GM18867 (cell line): ENCODE data around the gene RNF227.

Experiments
- ATAC-seq: cut with Tn5 transposase; IDR thresholded peaks from one replicate; pipeline ENCODE4 v1.9.1; 2021; ENCODE audit warnings: mild to moderate bottlenecking, moderate library complexity; ENCODE audit not compliant: unreplicated experiment

The RNF227 gene

GRCh38 chr17:7930841-7931631 is 14.9 kb upstream of the RNF227 start:
- ATAC-seq = no peak

GRCh38 chr17:7929158-7930023 is 13.3 kb upstream of the RNF227 start, which contains the start of gene KCNAB3:
Gene KCNAB3, minus strand, starts transcription at chr17:7929856. Its CDS starts 421 bp downstream, at chr17:7929435.
- no peak for ATAC-seq

- ATAC-seq = no peak
Measured at GRCh38 chr17:7927596-7927995, 11.5 kb upstream of the RNF227 start.

GRCh38 chr17:7922845-7923628 is 6.9 kb upstream of the RNF227 start:
- no peak for ATAC-seq

- ATAC-seq = no peak
Measured at GRCh38 chr17:7922269-7922844, 6.3 kb upstream of the RNF227 start.

GRCh38 chr17:7916808-7917207 is 719 bp upstream of the RNF227 start:
- no peak for ATAC-seq

- no peak for ATAC-seq
Measured at GRCh38 chr17:7916385-7916682, 245 bp upstream of the RNF227 start.

GRCh38 chr17:7915179-7915610 is 894 bp downstream of the RNF227 start:
- peak; percentile 30 for ATAC-seq

- no peak for ATAC-seq
Measured at GRCh38 chr17:7912927-7913524, 3.1 kb downstream of the RNF227 start.

GRCh38 chr17:7911116-7911515 is 5.0 kb downstream of the RNF227 start:
- ATAC-seq = no peak

- ATAC-seq = no peak
Measured at GRCh38 chr17:7910711-7911110, 5.4 kb downstream of the RNF227 start.

- ATAC-seq = no peak
Measured at GRCh38 chr17:7910281-7910680, 5.8 kb downstream of the RNF227 start.

GRCh38 chr17:7909089-7909488 is 7.0 kb downstream of the RNF227 start:
- no peak for ATAC-seq

- ATAC-seq = no peak
Measured at GRCh38 chr17:7903154-7904103, 12.7 kb downstream of the RNF227 start.

GRCh38 chr17:7897773-7898172 is 18.3 kb downstream of the RNF227 start:
- ATAC-seq = no peak

GRCh38 chr17:7897090-7897489 is 19.0 kb downstream of the RNF227 start:
- no peak for ATAC-seq

- ATAC-seq = no peak
Measured at GRCh38 chr17:7894866-7895265, 21.2 kb downstream of the RNF227 start.

GRCh38 chr17:7894226-7894625 is 21.9 kb downstream of the RNF227 start:
- ATAC-seq = no peak

- ATAC-seq = no peak
Measured at GRCh38 chr17:7893187-7893880, 22.8 kb downstream of the RNF227 start.
